OCI-LY7 (cell line): ENCODE results near the gene SESN3. TPM values are rescaled to one million over a fixed set of nuclear protein-coding genes. Genes with fewer than 3 reads are reported as not detected.

Source experiments
- BruUV-seq: library from RNA; stranded (reverse); fragments of 400-500 nt; replicated peaks from 2 replicates; lab custom pipeline; 2021; lab: Mats Ljungman, UMichigan
- CTCF ChIA-PET: fragments of 300-600 bp; sonication (Branson Sonifier 250); formaldehyde crosslinking; loops from one replicate; lab custom pipeline; 2022; ENCODE audit warnings: antibody characterized with exemption; ENCODE audit not compliant: unreplicated experiment; lab: Charles Lee
- POLR2A ChIA-PET: fragments of 300-600 bp; sonication (Branson Sonifier 250); formaldehyde crosslinking; loops from one replicate; lab custom pipeline; 2022; ENCODE audit warnings: antibody characterized with exemption; lab: Charles Lee
- DNase-seq: peaks from one replicate; pipeline ENCODE4 v3.0.0-alpha.2; 2015; ENCODE audit warnings: low spot score
- H2AFZ ChIP-seq: fragments of 200-600 bp; sonication (generic), shearing (Covaris generic); 2 replicates; pipeline ENCODE4 v1.6.1; 2014; ENCODE audit warnings: mild to moderate bottlenecking, antibody characterized with exemption, low read length, moderate library complexity
- H3K27ac ChIP-seq: fragments of 200-600 bp; sonication (generic); 2 replicates; pipeline ENCODE4 v1.5.1; 2014; ENCODE audit warnings: mixed run types, low read depth, mild to moderate bottlenecking, moderate library complexity, low read length, inconsistent platforms; ENCODE audit not compliant: poor library complexity, severe bottlenecking
- H3K36me3 ChIP-seq: fragments of 200-600 bp; sonication (generic); 2 replicates; pipeline ENCODE4 v1.6.1; 2014; ENCODE audit warnings: mild to moderate bottlenecking, antibody characterized with exemption, low read length, moderate library complexity, mixed read lengths; ENCODE audit not compliant: insufficient read depth
- H3K4me1 ChIP-seq: fragments of 200-600 bp; sonication (generic); 2 replicates; pipeline ENCODE4 v1.5.1; 2014; ENCODE audit warnings: mild to moderate bottlenecking, low read length; ENCODE audit not compliant: insufficient read depth, poor library complexity, severe bottlenecking
- H3K4me2 ChIP-seq: fragments of 200-600 bp; sonication (generic); 2 replicates; pipeline ENCODE4 v1.6.1; 2014; ENCODE audit warnings: mild to moderate bottlenecking, low read length
- H3K4me3 ChIP-seq: fragments of 200-600 bp; sonication (generic); 2 replicates; pipeline ENCODE4 v1.5.1; 2014; ENCODE audit warnings: mild to moderate bottlenecking, low read depth, low read length; ENCODE audit not compliant: poor library complexity, severe bottlenecking
- H3K79me2 ChIP-seq: fragments of 200-600 bp; sonication (generic); 2 replicates; pipeline ENCODE4 v1.6.1; 2016; ENCODE audit warnings: low read depth, mild to moderate bottlenecking, low read length, moderate library complexity, mixed read lengths; ENCODE audit not compliant: insufficient read depth
- H3K9me2 ChIP-seq: fragments of 200-600 bp; sonication (generic); 2 replicates; pipeline ENCODE4 v1.6.1; 2016; ENCODE audit warnings: mild to moderate bottlenecking, low read length, mixed read lengths; ENCODE audit not compliant: insufficient read depth
- H3K9me3 ChIP-seq: fragments of 200-600 bp; sonication (generic); 2 replicates; pipeline ENCODE4 v1.6.1; 2014; ENCODE audit warnings: mild to moderate bottlenecking, mixed run types, low read length, mixed read lengths
- H4K20me1 ChIP-seq: fragments of 200-600 bp; sonication (generic); 2 replicates; pipeline ENCODE4 v1.6.1; 2014; ENCODE audit warnings: mild to moderate bottlenecking, antibody characterized with exemption, low read length, moderate library complexity, mixed read lengths; ENCODE audit not compliant: insufficient read depth
- EZH2phosphoT487 ChIP-seq: fragments of 200-600 bp; sonication (generic); IDR thresholded peaks from 2 replicates; pipeline ENCODE4 v1.6.1; 2018; ENCODE audit warnings: low read depth, borderline replicate concordance, mild to moderate bottlenecking, mixed run types, antibody characterized with exemption, low read length, moderate library complexity, mixed read lengths
- intact Hi-C: fragments of 100-400 bp; cut with micrococcal nuclease; formaldehyde crosslinking; loops from one replicate; pipeline ENCODE4 v1.10.0; 2022; ENCODE audit not compliant: unreplicated experiment
- total RNA-seq, 2 experiments: library from RNA; depleted of rRNA in 1 of 2; stranded (reverse); fragments of >200 nt in 1 of 2; shearing (Covaris generic) in 1 of 2; gene quantifications; 2 replicates each; pipeline ENCODE4 v1.2.3, GENCODE V29; 2014 to 2022
- TF ChIP-seq, protein P1 (sequence below): fragments of 200-600 bp; sonication (generic); conservative IDR thresholded peaks from 2 replicates; pipeline ENCODE4 v1.5.1; 2014; ENCODE audit warnings: mild to moderate bottlenecking, antibody characterized with exemption, low read length, moderate library complexity, mixed read lengths

Gene SESN3
- total RNA-seq, 2 experiments from 2014 or later, result 4.4 to 9.6 TPM

GRCh38 chr11:95269036-95269819 is 38.2 kb upstream of the SESN3 start:
- Histone ChIP-seq H3K4me2 (no peak overlapping the region), H2AFZ (no peak overlapping the region), H3K9me3 (0 out of 2 replicates have a peak, but pooled peaks cover 10% of the 10 kb centered on the region), H4K20me1 (no peaks in the 10 kb centered on the region), H3K36me3 (no peaks in the 10 kb centered on the region), H3K27ac (no peak overlapping the region), H3K79me2 (no peaks in the 10 kb centered on the region), H3K9me2 (no peaks in the 10 kb centered on the region), H3K4me3 (no peak overlapping the region), H3K4me1 (peaks cover 20% of the 10 kb centered on the region)
- TF ChIP-seq, protein P1, sequence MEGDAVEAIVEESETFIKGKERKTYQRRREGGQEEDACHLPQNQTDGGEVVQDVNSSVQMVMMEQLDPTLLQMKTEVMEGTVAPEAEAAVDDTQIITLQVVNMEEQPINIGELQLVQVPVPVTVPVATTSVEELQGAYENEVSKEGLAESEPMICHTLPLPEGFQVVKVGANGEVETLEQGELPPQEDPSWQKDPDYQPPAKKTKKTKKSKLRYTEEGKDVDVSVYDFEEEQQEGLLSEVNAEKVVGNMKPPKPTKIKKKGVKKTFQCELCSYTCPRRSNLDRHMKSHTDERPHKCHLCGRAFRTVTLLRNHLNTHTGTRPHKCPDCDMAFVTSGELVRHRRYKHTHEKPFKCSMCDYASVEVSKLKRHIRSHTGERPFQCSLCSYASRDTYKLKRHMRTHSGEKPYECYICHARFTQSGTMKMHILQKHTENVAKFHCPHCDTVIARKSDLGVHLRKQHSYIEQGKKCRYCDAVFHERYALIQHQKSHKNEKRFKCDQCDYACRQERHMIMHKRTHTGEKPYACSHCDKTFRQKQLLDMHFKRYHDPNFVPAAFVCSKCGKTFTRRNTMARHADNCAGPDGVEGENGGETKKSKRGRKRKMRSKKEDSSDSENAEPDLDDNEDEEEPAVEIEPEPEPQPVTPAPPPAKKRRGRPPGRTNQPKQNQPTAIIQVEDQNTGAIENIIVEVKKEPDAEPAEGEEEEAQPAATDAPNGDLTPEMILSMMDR, result no peak
- TF ChIP-seq EZH2phosphoT487, result no peak
- DNase-seq, result no peak
- no TSS peak for BruUV-seq
- ChIA-PET POLR2A (no interaction called here), CTCF (no interaction called here)
- intact Hi-C loops, result no loop called here

DNA sequence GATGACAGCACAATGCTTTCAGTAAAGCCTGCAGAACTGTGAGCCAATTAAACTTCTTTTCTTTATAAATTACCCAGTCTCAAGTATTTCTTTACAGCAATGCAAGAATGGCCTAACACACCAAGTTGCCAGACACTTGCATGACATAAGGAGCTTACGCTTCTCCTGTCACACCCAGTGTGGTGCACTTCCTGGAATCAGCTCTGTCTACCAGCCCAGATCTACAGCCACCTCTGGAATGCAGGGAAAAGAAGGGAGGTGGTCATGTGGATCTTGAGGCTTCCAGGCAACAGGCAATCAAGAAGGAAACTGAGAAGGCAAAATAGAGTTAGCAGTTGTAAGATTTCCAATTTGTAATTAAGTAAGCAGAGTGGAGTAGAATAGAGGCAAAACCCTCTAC is 37.4 kb upstream of the SESN3 start:
- Histone ChIP-seq H3K4me1 (peaks cover 26% of the 10 kb centered on the region), H3K4me2 (no peak overlapping the region), H4K20me1 (no peaks in the 10 kb centered on the region), H3K27ac (no peak overlapping the region), H3K79me2 (no peaks in the 10 kb centered on the region), H3K9me2 (no peaks in the 10 kb centered on the region), H3K9me3 (0 out of 2 replicates have a peak, but pooled peaks cover 10% of the 10 kb centered on the region), H3K4me3 (no peak overlapping the region), H3K36me3 (no peaks in the 10 kb centered on the region), H2AFZ (no peak overlapping the region)
- no peak for TF ChIP-seq EZH2phosphoT487
- intact Hi-C loops, result no loop called here
- ChIA-PET CTCF (no interaction called here), POLR2A (interaction anchor here (1.1 to 6.1 kb wide), 2 partner anchors 13 to 656 kb away, joined by 3 to 67 read pairs; no protein-coding TSS in a partner anchor)
- no TSS peak for BruUV-seq
- DNase-seq, result no peak

DNA sequence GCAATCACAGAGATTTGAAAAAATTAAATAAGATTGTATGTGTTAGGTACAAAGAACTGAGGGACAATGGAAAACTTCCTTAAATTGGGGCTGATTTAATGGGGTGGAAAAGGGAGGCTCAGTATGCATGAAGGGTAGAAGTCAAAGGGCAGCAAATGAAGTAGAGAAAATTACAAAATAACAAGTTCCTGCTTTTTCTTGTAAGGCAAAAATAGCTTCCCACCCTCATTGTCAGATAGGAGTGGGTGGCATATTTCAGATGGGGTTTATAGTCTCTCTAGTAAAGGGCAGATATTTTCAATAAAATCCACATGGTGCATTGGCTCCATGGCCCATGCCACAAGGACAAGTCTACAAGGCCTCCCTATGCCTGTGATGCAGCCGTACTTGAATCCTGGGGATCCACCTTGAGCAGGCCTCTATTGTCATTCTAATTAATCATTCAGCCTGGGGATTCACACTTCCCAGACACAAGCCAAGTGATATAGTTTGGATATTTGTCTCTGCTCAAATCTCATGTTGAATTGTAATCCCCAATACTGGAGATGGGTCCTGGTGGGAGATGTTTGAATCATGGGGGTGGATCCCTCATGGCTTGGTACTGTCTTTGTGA is 36.7 kb upstream of the SESN3 start:
- H3K4me3 ChIP-seq, result no peak overlapping the region
- no peak overlapping the region for H3K27ac ChIP-seq
- H3K9me3 ChIP-seq, result 0 out of 2 replicates have a peak, but pooled peaks cover 10% of the 10 kb centered on the region
- intact Hi-C loops, result no loop called here
- H3K36me3 ChIP-seq, result no peaks in the 10 kb centered on the region
- peaks cover 28% of the 10 kb centered on the region for H3K4me1 ChIP-seq
- H3K79me2 ChIP-seq, result no peaks in the 10 kb centered on the region
- POLR2A ChIA-PET, result interaction anchor here (1.1 to 6.1 kb wide), 2 partner anchors 13 to 655 kb away, joined by 3 to 67 read pairs; no protein-coding TSS in a partner anchor
- no peak overlapping the region for H2AFZ ChIP-seq
- no TSS peak for BruUV-seq
- TF ChIP-seq EZH2phosphoT487, result no peak
- TF ChIP-seq, protein P1, result no peak
- no peak overlapping the region for H3K4me2 ChIP-seq
- CTCF ChIA-PET, result no interaction called here
- DNase-seq, result no peak
- H3K9me2 ChIP-seq, result no peaks in the 10 kb centered on the region
- no peaks in the 10 kb centered on the region for H4K20me1 ChIP-seq
